ENCODE measurements around the gene BNC2.

Gene BNC2

GRCh38 chr9:16627967-16628366 is 242.5 kb downstream of the BNC2 start:
- no peak for TF ChIP-seq POLR2A (IDR thresholded peaks at IDR 0.05; ENCODE audit: low read length)
- no peak for TF ChIP-seq GATA1 (IDR thresholded peaks at IDR 0.05; ENCODE audit: low read depth, low read length)

GRCh38 chr9:16627521-16627920 is 242.9 kb downstream of the BNC2 start:
- no peak for DNase-seq
- TF ChIP-seq GATA1 (IDR thresholded peaks at IDR 0.05; ENCODE audit: low read depth, low read length): no peak
- TF ChIP-seq POLR2A (IDR thresholded peaks at IDR 0.05; ENCODE audit: low read length): no peak

More at GRCh38 chr9:16627967-16628366, 242.5 kb downstream of the BNC2 start:
- DNase-seq: no peak

GRCh38 chr9:16626577-16627130 is 243.8 kb downstream of the BNC2 start:
- TF ChIP-seq GATA1 (IDR thresholded peaks at IDR 0.05; ENCODE audit: low read depth, low read length) (no peak), POLR2A (IDR thresholded peaks at IDR 0.05; ENCODE audit: low read length) (no peak)
- no peak for DNase-seq

- TF ChIP-seq POLR2A (IDR thresholded peaks at IDR 0.05; ENCODE audit: low read length): no peak
- no peak for TF ChIP-seq GATA1 (IDR thresholded peaks at IDR 0.05; ENCODE audit: low read depth, low read length)
- DNase-seq: no peak
Observed at GRCh38 chr9:16625811-16626210, 244.7 kb downstream of the BNC2 start.

- TF ChIP-seq GATA1 (IDR thresholded peaks at IDR 0.05; ENCODE audit: low read depth, low read length) (no peak), POLR2A (IDR thresholded peaks at IDR 0.05; ENCODE audit: low read length) (no peak)
- no peak for DNase-seq
Observed at GRCh38 chr9:16625161-16625631, 245.3 kb downstream of the BNC2 start.

- TF ChIP-seq GATA1 (IDR thresholded peaks at IDR 0.05; ENCODE audit: low read depth, low read length): no peak
- no peak for TF ChIP-seq POLR2A (IDR thresholded peaks at IDR 0.05; ENCODE audit: low read length)
- DNase-seq: no peak
Observed at GRCh38 chr9:16624744-16625117, 245.7 kb downstream of the BNC2 start.

GRCh38 chr9:16623989-16624743 is 246.3 kb downstream of the BNC2 start:
- no peak for DNase-seq
- TF ChIP-seq GATA1 (IDR thresholded peaks at IDR 0.05; ENCODE audit: low read depth, low read length) (no peak), POLR2A (IDR thresholded peaks at IDR 0.05; ENCODE audit: low read length) (no peak)

- no peak for DNase-seq
- TF ChIP-seq POLR2A (IDR thresholded peaks at IDR 0.05; ENCODE audit: low read length) (no peak), GATA1 (IDR thresholded peaks at IDR 0.05; ENCODE audit: low read depth, low read length) (no peak)
Observed at GRCh38 chr9:16622541-16622940, 247.9 kb downstream of the BNC2 start.

GRCh38 chr9:16619914-16620520 is 250.5 kb downstream of the BNC2 start:
- DNase-seq: no peak
- TF ChIP-seq POLR2A (IDR thresholded peaks at IDR 0.05; ENCODE audit: low read length) (no peak), GATA1 (IDR thresholded peaks at IDR 0.05; ENCODE audit: low read depth, low read length) (no peak)

GRCh38 chr9:16619402-16619801 is 251.1 kb downstream of the BNC2 start:
- TF ChIP-seq GATA1 (IDR thresholded peaks at IDR 0.05; ENCODE audit: low read depth, low read length): no peak
- no peak for DNase-seq

- TF ChIP-seq GATA1 (IDR thresholded peaks at IDR 0.05; ENCODE audit: low read depth, low read length) (no peak), POLR2A (IDR thresholded peaks at IDR 0.05; ENCODE audit: low read length) (no peak)
- no peak for DNase-seq
Observed at GRCh38 chr9:16618524-16618923, 251.9 kb downstream of the BNC2 start.

- no peak for DNase-seq
Observed at GRCh38 chr9:16616686-16617085, 253.8 kb downstream of the BNC2 start.

GRCh38 chr9:16615451-16615850 is 255.0 kb downstream of the BNC2 start:
- DNase-seq: no peak
- no peak for TF ChIP-seq GATA1 (IDR thresholded peaks at IDR 0.05; ENCODE audit: low read depth, low read length)
- no peak for TF ChIP-seq POLR2A (IDR thresholded peaks at IDR 0.05; ENCODE audit: low read length)

More at GRCh38 chr9:16616686-16617085, 253.8 kb downstream of the BNC2 start:
- TF ChIP-seq POLR2A (IDR thresholded peaks at IDR 0.05; ENCODE audit: low read length): no peak
- TF ChIP-seq GATA1 (IDR thresholded peaks at IDR 0.05; ENCODE audit: low read depth, low read length): no peak

- TF ChIP-seq GATA1 (IDR thresholded peaks at IDR 0.05; ENCODE audit: low read depth, low read length) (no peak), POLR2A (IDR thresholded peaks at IDR 0.05; ENCODE audit: low read length) (no peak)
- no peak for DNase-seq
Observed at GRCh38 chr9:16613605-16614004, 256.9 kb downstream of the BNC2 start.

- no peak for DNase-seq
- no peak for TF ChIP-seq GATA1 (IDR thresholded peaks at IDR 0.05; ENCODE audit: low read depth, low read length)
- TF ChIP-seq POLR2A (IDR thresholded peaks at IDR 0.05; ENCODE audit: low read length): no peak
Observed at GRCh38 chr9:16613051-16613450, 257.4 kb downstream of the BNC2 start.
